ENCODE results near the gene CRYBG2.

The CRYBG2 gene

GRCh38 chr1:26274801-26275425 is 79.0 kb downstream of the CRYBG2 start:
- in situ Hi-C loops (cut with MboI; ENCODE audit: low pct_unique_long_range_greater_than_20kb, low sequenced_read_pairs): no loop called here
- peak; percentile 66 for DNase-seq
